ENCODE data around the gene FRMD4A. TPM values are rescaled to one million over a fixed set of nuclear protein-coding genes. Genes with fewer than 3 reads are reported as not detected.

Gene FRMD4A
- total and polyA plus RNA-seq, 10 of the 15 experiments (the other 5 are each of a cell fraction or from before 2014, with no cell fraction given), result 17.8 to 75.2 (median 39.1) TPM

GRCh38 chr10:14009371-14010100, 321.2 kb downstream of the FRMD4A start (continued):
- TF ChIP-seq ZNF687 (IDR thresholded peaks at IDR 0.05), result peak; percentile 46
- peak; percentile 49 to 84; a peak in 3 of 4 replicates for TF ChIP-seq EP300 (IDR thresholded peaks at IDR 0.05; ENCODE audit: borderline replicate concordance in 1 of 2, control insufficient read depth in 1 of 2, low read depth in 2 of 2, low read length in 2 of 2)
- TF ChIP-seq ATF7 (IDR thresholded peaks at IDR 0.05; ENCODE audit: low read depth), result peak; percentile 75
- TF ChIP-seq ZNF24 (IDR thresholded peaks at IDR 0.05), result peak; percentile 45
- peak; percentile 72 for TF ChIP-seq PKNOX1 (IDR thresholded peaks at IDR 0.05)
- peak; percentile 90 to 94 for TF ChIP-seq IKZF2 (IDR thresholded peaks at IDR 0.05)
- peak; percentile 89 to 91 for TF ChIP-seq BHLHE40 (IDR thresholded peaks at IDR 0.05; ENCODE audit: borderline replicate concordance in 1 of 2, low read depth in 2 of 2, low read length in 1 of 2)
- TF ChIP-seq RUNX3 (IDR thresholded peaks at IDR 0.05; ENCODE audit: low read length), result peak; percentile 69
- no peak for TF ChIP-seq BACH1 (IDR thresholded peaks at IDR 0.05; ENCODE audit: borderline replicate concordance)
- TF ChIP-seq RELB (IDR thresholded peaks at IDR 0.05; ENCODE audit: low read depth), result peak; percentile 95
- TF ChIP-seq CBX3 (IDR thresholded peaks at IDR 0.05; ENCODE audit: borderline replicate concordance, low read depth), result no peak
- no peak for TF ChIP-seq ASH2L (IDR thresholded peaks at IDR 0.05; ENCODE audit: borderline replicate concordance, low read depth)
- peak; percentile 37 for TF ChIP-seq POLR2AphosphoS5 (IDR thresholded peaks at IDR 0.05; ENCODE audit: low read length)
- TF ChIP-seq CBX5 (IDR thresholded peaks at IDR 0.05; ENCODE audit: low read depth), result no peak
- TF ChIP-seq MLLT1 (IDR thresholded peaks at IDR 0.05), result peak; percentile 88
- peak; percentile 79; the same call in 1 of the 3 replicates for TF ChIP-seq POU2F2 (IDR thresholded peaks at IDR 0.05; ENCODE audit: borderline replicate concordance, low read depth, low read length)
- TF ChIP-seq SMC3 (IDR thresholded peaks at IDR 0.05; ENCODE audit: borderline replicate concordance, low read length), result peak; percentile 23; the same call in 1 of the 2 replicates
- TF ChIP-seq LARP7 (IDR thresholded peaks at IDR 0.05), result no peak

Measured in GM12878 (cell line).